ENCODE data around the gene PLXNB2.

The PLXNB2 gene

GRCh38 chr22:50296658-50297490 is 10.6 kb downstream of the PLXNB2 start:
- DNase-seq, result no peak

- no peak for DNase-seq
Measured at GRCh38 chr22:50294319-50294656, 13.2 kb downstream of the PLXNB2 start.

- no peak for DNase-seq
Measured at GRCh38 chr22:50293441-50294318, 13.8 kb downstream of the PLXNB2 start.

- DNase-seq, result no peak
Measured at GRCh38 chr22:50292643-50293440, 14.6 kb downstream of the PLXNB2 start.

GRCh38 chr22:50289942-50290630 is 17.4 kb downstream of the PLXNB2 start:
- no peak for DNase-seq

- DNase-seq, result no peak
Measured at GRCh38 chr22:50289151-50289941, 18.1 kb downstream of the PLXNB2 start.

- DNase-seq, result no peak
Measured at GRCh38 chr22:50287731-50288130, 19.7 kb downstream of the PLXNB2 start.

- no peak for DNase-seq
Measured at GRCh38 chr22:50286701-50287318, 20.6 kb downstream of the PLXNB2 start.

- no peak for DNase-seq
Measured at GRCh38 chr22:50286275-50286674, 21.2 kb downstream of the PLXNB2 start.

GRCh38 chr22:50285568-50286229 is 21.7 kb downstream of the PLXNB2 start:
- no peak for DNase-seq

GRCh38 chr22:50284479-50284878 is 23.0 kb downstream of the PLXNB2 start:
- no peak for DNase-seq

- no peak for DNase-seq
Measured at GRCh38 chr22:50283821-50284220, 23.6 kb downstream of the PLXNB2 start.

GRCh38 chr22:50282361-50283155 is 24.9 kb downstream of the PLXNB2 start:
- no peak for DNase-seq

GRCh38 chr22:50281957-50282356 is 25.5 kb downstream of the PLXNB2 start:
- no peak for DNase-seq

GRCh38 chr22:50281384-50281760 is 26.1 kb downstream of the PLXNB2 start:
- DNase-seq, result no peak

GRCh38 chr22:50280708-50281383 is 26.6 kb downstream of the PLXNB2 start:
- DNase-seq, result no peak

GRCh38 chr22:50280022-50280707 is 27.3 kb downstream of the PLXNB2 start:
- DNase-seq, result no peak

GRCh38 chr22:50278956-50279619 is 28.4 kb downstream of the PLXNB2 start:
- no peak for DNase-seq
